Stimulated activated naive CD8-positive, alpha-beta T cell treated with anti-CD3 and anti-CD28 coated beads, Interleukin-15, Interleukin-2, amounts not matched to agents 100 U/mL and 50 U/mL, for 24 hours (primary cell): ENCODE measurements around the gene DOK6.
A peak's percentile ranks its signal among the peaks of the same experiment; 100 is the strongest.
"Not testable (repeated sequence)": the region's sequence is repeated elsewhere in the genome, so short reads cannot be mapped to it uniquely, and the experiment has no call there.

Experiments used
- ATAC-seq: fragments of 150-1000 bp; cut with Tn5 transposase; one replicate; pipeline ENCODE4 v1.10.0; 2021
- DNase-seq: peaks from one replicate; pipeline ENCODE4 v3.0.0; 2021

The DOK6 gene

DNA sequence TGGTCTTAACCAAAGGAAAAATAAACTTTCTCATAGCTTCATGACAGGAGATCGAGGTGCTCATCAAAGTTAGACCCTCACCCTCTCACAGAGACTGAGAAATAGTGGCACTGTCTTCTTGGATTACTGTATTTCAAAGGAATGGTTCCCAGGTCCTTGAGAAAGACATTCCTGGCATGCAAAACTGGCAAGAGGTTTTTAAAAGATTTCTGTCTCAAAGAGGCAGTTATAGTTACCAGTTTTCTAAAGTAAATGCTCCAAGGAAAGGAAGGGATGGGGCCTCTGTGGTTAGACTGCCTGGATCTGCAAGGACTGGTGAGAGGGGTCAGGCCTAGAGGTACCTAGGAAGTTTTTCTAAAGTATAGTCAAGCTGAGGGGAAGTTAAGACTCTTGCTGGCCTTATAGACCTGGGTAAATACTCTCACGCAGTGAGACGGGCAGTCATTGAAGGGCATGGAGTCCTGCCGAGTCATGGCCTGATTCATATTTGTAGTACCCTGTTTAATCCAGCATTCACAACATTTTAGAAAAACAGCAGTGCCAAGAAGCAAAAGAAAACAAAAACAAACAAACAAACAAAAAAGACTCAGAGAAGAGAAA, 226.1 kb downstream of the DOK6 start:
- no peak for DNase-seq
- no peak for ATAC-seq

DNA sequence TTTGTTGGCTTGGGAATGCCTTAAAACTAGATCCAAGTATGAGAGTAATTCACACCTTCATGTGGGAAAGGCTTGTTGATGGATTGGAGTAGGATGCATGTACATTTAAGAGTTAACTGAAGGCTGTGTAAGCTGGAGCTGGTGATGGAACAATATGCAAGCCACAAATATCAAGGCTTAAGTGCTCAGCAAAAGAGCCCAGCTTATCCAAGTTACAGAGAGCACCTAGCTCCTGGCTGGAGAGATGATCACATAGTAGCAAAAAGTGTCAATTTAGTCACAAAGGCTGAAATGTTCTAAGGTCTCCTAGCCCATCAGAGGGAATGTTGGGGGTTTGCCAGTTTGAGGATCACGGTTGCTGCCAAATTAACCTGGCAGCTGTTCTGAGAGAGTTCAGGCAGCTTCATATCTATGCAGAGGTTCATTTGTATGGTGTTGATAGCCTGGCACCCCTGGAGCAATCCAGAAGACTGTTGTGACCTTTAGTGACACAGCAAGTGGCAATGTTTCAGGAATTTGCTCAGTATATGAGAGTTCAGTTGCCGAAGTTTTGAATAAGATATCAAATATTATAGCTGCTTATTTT, 228.2 kb downstream of the DOK6 start:
- DNase-seq (no peak), ATAC-seq (no peak)

GRCh38 chr18:69631281-69631680, 230.6 kb downstream of the DOK6 start:
- ATAC-seq, result no peak

GRCh38 chr18:69635482-69635881, 234.8 kb downstream of the DOK6 start:
- ATAC-seq (no peak), DNase-seq (no peak)

More at GRCh38 chr18:69631281-69631680, 230.6 kb downstream of the DOK6 start:
- no peak for DNase-seq

DNA sequence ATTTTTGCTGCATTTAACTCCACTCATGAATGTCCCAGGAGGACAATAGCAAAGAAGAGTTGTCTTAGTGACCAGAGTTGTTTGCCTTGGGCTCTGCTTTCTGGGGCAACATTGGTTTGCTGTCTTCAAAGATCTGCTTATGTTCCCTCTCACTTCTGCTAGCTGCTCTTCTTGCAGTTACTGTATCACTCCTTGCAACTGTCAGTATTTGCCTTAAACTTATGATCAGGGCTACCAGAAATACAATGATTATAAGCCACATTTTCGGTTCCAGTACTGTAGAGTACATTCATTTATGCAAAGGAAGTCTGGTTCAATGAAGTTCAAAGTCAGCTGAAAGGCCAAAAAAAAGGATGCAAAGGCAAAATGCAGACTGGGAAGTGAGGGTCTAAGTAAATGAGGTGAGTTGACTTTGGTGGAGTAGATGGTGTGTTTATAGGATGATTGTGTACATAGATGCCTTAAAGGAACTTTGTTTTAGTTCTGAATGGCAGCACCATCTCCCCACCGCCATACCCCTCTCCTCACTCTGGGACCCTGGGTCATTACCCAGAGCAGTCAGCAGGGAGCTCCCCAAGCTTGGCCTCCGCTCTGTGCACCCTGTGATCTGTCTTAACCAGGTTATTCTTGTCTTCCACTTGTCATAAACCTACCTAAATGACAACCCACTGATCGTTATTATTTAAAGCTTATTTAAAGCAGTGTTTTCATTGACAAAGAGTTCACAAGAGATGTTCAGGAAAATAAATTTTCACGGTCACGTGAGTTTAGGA, 236.0 kb downstream of the DOK6 start:
- DNase-seq (peak; percentile 13), ATAC-seq (peak; percentile 78)

- ATAC-seq (no peak), DNase-seq (no peak)
These were observed 237.4 kb downstream of the DOK6 start for GRCh38 chr18:69638056-69638455.

DNA sequence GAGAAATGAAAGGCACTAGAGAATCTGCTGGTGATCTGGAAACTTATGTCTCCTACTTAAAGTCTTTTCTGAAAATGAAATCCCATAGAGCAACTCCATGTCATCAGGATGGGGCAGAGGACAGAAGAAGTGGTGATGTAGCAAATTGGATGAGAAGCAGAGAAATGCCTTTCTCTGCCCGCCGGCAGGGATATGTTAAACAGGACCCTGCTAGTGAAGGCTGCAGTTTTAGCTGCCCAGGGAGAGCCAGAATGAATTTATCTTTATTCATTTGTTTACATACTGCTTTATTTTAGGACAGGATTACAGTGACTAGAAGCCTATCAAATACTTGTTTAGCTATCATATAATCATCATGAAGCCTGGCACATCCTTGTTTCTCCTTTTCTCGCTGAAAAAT, 247.0 kb downstream of the DOK6 start:
- DNase-seq (no peak), ATAC-seq (no peak)

GRCh38 chr18:69648486-69648885, 247.8 kb downstream of the DOK6 start:
- DNase-seq (no peak), ATAC-seq (no peak)

DNA sequence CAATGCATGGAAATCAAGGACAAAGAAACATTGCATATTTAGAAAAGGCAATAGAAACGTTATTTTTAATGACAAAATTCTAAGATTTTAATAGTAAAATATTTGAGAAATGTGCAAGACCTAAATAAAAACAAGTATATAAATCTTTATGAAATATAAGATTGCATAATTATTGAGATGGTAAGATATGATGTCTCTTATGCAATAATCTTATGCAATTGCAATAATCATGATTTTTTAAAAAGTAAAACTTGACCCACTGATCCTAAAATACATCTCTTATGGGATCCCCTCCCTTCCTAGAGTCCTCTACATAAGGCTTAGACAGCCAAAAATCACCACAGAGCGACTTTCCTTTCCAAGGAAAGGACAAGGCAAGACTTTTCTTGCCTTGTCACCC, 249.0 kb downstream of the DOK6 start:
- DNase-seq (no peak), ATAC-seq (no peak)

GRCh38 chr18:69651243-69651642, 250.6 kb downstream of the DOK6 start:
- ATAC-seq, result no peak

GRCh38 chr18:69655816-69656215, 255.1 kb downstream of the DOK6 start:
- DNase-seq, result no peak
- ATAC-seq, result no peak

More at GRCh38 chr18:69651243-69651642, 250.6 kb downstream of the DOK6 start:
- no peak for DNase-seq

DNA sequence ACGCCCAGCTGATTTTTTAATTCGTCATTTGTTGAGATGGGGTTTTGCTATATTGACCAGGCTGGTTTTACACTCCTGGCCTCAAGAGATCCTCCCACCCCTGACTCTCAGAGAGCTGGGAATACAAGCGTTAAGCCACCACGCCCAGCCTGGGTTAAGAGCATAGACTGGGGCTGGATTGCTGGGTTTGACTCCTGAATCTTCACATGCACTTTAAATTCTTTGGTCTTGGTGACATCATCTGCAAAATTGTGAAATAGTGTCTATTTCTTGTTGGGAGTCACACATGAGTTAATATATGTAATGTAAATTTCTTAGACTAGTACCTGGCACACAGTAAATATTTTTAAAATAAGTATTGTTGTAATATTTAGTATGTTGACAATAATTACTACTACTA, 257.4 kb downstream of the DOK6 start:
- no peak for ATAC-seq
- no peak for DNase-seq

GRCh38 chr18:69658685-69659084, 258.0 kb downstream of the DOK6 start:
- no peak for ATAC-seq
- no peak for DNase-seq

DNA sequence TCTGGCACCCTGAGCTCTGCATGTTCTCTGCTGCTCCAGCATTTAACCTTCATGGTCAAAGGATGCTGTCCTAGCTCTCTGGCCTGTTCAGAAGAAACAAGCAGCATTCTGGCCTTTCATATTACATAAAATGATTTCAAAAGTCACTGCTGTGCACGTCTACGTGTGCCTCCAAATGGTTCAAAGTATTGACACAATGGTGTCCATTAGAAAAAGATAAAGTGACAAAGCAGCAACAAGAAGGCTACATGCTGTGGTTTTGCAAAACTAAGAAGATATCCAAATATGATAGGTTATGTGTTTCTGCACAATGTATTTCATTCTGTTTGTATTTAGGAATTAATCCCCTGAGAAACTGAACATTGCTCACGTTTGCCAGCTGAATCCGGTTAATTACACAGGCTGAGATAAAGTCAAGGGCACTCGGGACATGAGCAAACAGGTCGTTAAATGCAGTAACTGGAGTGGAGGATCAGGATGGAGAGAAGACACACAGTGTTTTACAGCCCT, 258.5 kb downstream of the DOK6 start:
- ATAC-seq (no peak), DNase-seq (no peak)

GRCh38 chr18:69662090-69662489, 261.4 kb downstream of the DOK6 start:
- not testable (repeated sequence) for ATAC-seq, DNase-seq

- DNase-seq (no peak), ATAC-seq (no peak)
These were observed 263.7 kb downstream of the DOK6 start for GRCh38 chr18:69664399-69664798.

DNA sequence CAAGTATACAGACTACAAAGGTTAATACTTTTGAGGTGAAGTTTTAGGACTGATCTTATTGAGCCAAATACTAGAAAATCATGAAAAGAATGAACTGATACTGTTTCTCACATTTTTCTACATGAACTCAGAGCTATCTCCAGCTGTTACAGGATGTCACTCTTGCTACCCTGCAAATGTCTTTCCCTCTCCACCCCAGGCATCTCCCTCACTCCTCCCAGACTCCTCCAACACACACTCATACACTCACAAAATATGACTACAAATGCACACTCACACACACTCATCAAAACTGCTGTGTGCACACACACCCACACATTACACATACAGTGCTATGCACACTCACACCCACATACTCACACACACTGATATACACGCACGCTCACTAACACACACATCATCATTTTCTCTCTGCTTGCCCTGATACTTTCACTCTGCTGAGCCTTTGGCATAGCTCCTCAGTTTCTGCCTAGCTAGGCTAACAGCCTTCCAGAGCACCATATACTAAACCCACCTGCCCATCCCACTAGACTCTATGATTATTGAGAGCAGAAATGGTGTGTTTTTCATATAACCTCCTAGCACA, 273.7 kb downstream of the DOK6 start:
- peak; percentile 49 for ATAC-seq
- DNase-seq, result no peak

- DNase-seq, result no peak
- ATAC-seq, result no peak
These were observed 274.3 kb downstream of the DOK6 start for GRCh38 chr18:69674966-69675365.

- DNase-seq (no peak), ATAC-seq (no peak)
These were observed 276.9 kb downstream of the DOK6 start for GRCh38 chr18:69677595-69677994.

- ATAC-seq (no peak), DNase-seq (no peak)
These were observed 279.4 kb downstream of the DOK6 start for GRCh38 chr18:69680123-69680522.

DNA sequence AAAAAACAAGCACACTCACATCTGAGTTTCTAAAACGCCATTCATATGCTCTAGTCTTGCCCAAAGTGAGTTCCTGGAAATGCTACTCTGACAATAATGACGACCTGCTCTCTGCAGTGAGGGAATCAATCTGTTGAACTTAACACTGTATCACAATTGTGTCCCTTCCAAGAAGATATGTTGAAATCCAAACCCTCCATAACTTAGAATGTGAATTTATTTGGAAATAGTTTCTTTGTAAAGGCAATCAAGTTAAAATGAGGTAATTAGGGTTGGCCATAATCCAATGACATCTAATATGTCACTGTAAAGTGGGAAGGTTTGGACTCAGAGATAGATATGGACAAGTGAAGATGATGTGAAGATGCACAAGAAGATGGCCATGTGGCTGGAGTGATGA, 282.5 kb downstream of the DOK6 start:
- no peak for ATAC-seq
- no peak for DNase-seq

GRCh38 chr18:69684789-69685188, 284.1 kb downstream of the DOK6 start:
- no peak for ATAC-seq
- no peak for DNase-seq

DNA sequence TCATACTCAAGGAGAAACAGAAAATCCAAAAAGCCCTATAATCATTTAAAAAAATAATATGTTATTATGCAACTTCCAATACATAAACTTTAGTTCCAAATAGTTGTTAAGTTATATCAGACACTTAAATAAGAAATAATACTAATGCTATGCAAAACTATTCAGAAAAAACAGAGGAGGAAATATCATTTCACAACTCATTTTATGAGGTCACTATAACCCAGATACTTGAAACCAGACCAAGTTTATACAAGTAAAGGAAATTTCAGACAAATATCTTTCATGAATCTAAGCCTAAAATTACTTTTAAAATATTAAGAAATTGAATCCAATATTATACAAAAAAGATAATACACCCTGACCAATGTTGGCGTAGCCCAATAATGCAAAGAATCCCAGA, 286.2 kb downstream of the DOK6 start:
- DNase-seq, result no peak

More for the DNA sequence above, 286.2 kb downstream of the DOK6 start:
- no peak for ATAC-seq
